GM08714 (cell line): Measurements from ENCODE around the gene ASPG.

ENCODE experiments used
- H3K4me3 ChIP-seq: fragments of 200-500 bp; sonication (Bioruptor generic); 2 replicates; pipeline ENCODE4 v1.5.1; 2014; ENCODE audit warnings: mild to moderate bottlenecking, low read length, inconsistent platforms
- ZNF274 ChIP-seq: IDR thresholded peaks from 2 replicates; pipeline ENCODE4 v1.6.1; 2012; ENCODE audit warnings: mild to moderate bottlenecking, low read depth, low read length

Gene ASPG

DNA sequence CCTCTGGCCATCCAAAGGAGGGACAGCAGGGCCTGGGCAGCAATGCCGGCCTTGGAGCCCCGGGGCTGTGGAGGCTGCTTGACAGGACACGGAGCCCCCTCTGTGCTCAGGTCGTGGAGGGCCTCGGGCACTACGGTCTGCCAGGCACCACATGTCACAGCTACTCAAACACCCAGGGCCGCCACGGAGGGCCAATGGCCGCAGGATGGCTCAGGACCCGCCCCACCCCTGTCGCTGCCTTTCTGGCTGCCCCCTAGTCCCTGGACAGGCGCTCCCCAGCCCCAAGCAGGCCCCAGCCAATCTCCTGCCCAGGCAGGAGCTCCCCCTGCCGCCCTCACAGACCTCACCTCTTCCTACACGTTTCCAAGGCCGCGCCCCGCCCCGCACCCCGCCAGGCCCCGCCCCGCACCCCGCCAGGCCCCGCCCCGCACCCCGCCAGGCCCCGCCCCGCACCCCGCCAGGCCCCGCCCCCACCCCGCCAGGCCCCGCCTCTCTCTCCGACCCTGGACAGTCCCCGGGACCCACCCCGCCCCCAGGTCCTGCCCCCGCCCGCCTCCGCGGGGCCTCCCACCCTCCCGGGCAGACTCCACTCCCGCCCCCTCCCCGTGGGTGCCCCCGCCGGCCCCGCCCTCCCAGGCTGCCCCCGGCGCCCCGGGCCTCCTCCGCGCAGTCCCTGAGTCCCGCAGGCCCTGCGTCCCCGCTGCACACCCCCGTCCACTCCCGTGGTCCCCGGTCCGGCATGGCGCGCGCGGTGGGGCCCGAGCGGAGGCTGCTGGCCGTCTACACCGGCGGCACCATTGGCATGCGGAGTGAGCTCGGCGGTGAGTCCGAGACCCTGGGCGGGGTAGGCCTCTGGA is at the start of gene ASPG:
TSS of gene ASPG (plus strand) at position 669 of the 857 bp plus-strand sequence. CDS start at position 740, 71 bp downstream.
- TF ChIP-seq ZNF274 = no peak
- no peak within 1 kb of the TSS for H3K4me3 ChIP-seq

DNA sequence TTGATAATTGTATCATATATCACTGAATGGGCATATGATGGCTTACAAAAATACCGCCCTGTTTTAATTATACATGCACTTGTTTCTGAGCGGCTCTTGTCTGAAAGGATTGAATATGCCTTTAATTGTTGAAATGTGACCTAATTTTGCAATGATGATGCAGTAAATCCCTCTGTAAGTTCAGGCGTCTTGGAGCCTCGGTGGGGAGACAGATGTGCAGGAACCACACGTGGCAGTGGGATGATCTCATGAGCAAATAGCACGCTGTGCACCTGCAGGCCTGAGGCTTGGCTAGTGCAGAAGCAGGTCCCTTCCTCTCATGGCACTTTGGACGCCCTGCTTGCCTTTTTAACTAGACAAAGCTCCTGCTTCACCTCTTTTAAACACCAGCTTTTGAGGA is 49.3 kb upstream of the ASPG start:
- H3K4me3 ChIP-seq = no peak overlapping the region
- TF ChIP-seq ZNF274 = no peak

DNA sequence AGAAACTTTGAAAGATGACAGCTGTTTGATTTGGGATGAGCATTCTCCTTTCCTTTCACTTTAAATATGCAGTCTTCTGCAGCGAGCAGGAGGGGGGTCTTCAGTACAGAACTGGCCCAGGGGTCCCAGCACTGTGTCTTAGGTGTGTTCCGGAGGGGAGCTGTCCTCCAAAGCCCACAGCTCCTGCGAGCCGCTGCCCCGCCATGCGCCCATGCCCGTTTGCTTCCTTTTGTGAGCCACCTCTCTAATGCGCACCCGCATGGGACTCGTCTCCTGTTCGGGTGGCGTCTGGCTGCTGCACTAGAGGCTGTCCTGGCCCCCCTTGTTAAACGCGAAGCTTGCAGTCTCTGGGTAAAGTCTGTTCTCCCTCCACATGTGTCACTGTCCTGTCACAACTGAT is 48.4 kb upstream of the ASPG start:
- TF ChIP-seq ZNF274 = no peak

DNA sequence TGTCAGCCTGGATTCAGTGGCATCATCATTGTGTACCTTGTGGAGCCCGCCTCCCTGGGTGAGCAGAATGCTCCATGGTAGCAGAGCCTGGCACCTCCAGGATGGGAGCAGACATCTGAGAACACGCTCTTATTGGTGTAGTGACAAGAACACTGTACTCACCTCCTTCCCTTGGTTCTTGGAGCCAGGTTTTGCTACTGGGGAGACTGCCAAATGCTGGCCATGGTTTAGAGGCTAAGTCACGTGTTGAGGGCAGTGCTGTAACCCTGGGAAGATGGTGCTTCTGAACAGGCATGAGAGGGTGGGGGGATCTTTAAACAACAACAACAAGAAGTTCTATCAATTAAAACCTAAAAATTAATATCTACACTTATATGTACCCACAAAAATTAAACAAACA is 47.6 kb upstream of the ASPG start:
- TF ChIP-seq ZNF274 = no peak
- no peak overlapping the region for H3K4me3 ChIP-seq

More for the DNA sequence above, 48.4 kb upstream of the ASPG start:
- H3K4me3 ChIP-seq = no peak overlapping the region

GRCh38 chr14:104039214-104039613 is 46.3 kb upstream of the ASPG start:
- TF ChIP-seq ZNF274 = no peak

GRCh38 chr14:104040539-104040938 is 45.0 kb upstream of the ASPG start:
- TF ChIP-seq ZNF274 = no peak
- H3K4me3 ChIP-seq = no peak overlapping the region

More at GRCh38 chr14:104039214-104039613, 46.3 kb upstream of the ASPG start:
- no peak overlapping the region for H3K4me3 ChIP-seq

DNA sequence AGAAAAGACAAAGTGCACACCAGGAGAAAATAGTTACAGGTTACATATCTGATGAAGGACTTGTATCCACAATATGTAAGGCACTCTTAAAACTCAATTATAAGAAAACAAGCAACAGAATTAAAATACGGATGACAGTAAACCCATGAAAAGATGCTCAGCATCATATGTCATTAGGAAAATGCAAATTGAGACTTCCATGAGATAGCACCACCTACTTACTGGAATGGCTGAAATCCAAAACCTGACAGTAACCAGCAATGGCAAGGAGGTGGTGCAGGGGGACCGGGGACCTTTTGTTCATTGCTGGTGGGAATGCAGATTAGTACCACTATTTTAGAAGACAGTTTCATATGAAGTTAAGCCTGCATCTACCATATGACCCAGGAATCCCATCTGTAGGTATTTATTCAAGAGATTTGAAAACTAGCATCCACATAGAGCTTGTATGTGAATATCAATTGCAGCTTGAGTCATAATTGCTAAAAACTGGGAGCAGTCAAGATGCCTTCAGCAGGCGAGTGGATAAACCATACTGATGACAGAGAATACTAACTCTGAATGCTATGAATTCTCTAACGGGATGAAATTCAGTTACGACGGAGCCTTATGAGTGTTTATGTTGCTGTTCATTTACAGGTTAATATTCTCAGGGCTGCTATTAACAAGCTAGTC is 43.9 kb upstream of the ASPG start:
- TF ChIP-seq ZNF274 = no peak
- H3K4me3 ChIP-seq = no peak overlapping the region

GRCh38 chr14:104044016-104044415 is 41.5 kb upstream of the ASPG start:
- TF ChIP-seq ZNF274 = no peak
- H3K4me3 ChIP-seq = no peak overlapping the region

GRCh38 chr14:104047761-104048160 is 37.7 kb upstream of the ASPG start:
- TF ChIP-seq ZNF274 = no peak
- no peak overlapping the region for H3K4me3 ChIP-seq

DNA sequence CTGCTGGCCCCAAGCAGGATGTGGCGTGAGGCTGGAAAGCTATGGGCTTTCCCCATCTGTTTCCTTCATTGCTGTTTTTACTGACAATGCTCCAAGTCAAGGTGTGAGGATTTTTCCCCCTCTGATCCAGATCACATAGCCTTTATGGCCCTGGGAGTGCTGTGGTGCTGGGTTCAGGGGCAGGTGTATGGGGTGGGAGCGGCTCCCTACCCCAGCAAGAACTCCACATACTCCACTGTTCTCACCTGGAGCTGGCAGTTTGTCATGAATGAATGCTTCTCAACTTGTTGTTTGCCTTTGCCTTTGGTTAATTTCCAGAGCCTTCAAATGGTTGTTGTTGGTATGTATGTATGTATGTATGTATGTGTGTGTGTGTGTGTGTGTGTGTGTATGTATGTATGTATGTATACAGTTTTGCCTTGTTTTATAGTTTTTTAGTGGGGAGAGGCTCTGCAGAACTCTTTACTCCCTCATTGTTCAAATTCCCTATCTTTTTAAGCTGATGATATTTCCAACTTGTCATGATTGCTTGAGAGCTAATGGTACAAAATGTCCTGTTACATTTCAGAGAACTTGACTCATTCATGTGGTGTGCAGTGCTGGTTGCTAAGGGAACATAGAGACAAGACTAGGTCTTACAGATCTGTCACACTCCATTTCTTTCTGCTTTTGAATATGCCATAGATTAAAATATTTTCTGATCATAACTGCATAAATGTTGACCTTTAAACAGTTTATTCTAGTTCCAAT is 36.6 kb upstream of the ASPG start:
- no peak overlapping the region for H3K4me3 ChIP-seq
- no peak for TF ChIP-seq ZNF274

- no peak for TF ChIP-seq ZNF274
- H3K4me3 ChIP-seq = no peak overlapping the region
These were observed 35.8 kb upstream of the ASPG start for GRCh38 chr14:104049576-104050240.

GRCh38 chr14:104051092-104051813 is 34.2 kb upstream of the ASPG start:
- TF ChIP-seq ZNF274 = no peak

GRCh38 chr14:104054222-104054905 is 31.1 kb upstream of the ASPG start:
- H3K4me3 ChIP-seq = no peak overlapping the region
- TF ChIP-seq ZNF274 = no peak

More at GRCh38 chr14:104051092-104051813, 34.2 kb upstream of the ASPG start:
- no peak overlapping the region for H3K4me3 ChIP-seq
